ENCODE measurements around the gene PCDHGB4. TPM values are rescaled to one million over a fixed set of nuclear protein-coding genes. Genes with fewer than 3 reads are reported as not detected.

Gene PCDHGB4
- total and polyA plus RNA-seq, 2 of the 8 experiments (the other 6 are each of a cell fraction or from before 2014, with no cell fraction given) = 8.0 to 9.1 TPM

DNA sequence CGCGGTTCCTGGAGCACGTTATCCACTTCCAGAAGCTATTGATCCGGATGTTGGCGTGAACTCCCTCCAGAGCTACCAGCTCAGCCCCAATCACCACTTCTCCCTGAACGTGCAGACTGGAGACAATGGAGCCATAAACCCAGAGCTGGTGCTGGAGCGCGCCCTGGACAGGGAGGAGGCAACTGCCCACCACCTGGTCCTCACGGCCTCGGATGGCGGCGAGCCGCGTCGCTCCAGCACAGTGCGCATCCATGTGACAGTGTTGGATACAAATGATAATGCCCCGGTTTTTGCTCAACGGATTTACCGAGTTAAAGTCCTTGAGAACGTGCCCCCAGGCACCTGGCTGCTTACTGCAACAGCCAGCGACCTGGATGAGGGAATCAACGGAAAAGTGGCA is 15.9 kb downstream of the PCDHGB4 start:
- DNase-seq (ENCODE audit: low read depth in 1 of 2, low spot score in 2 of 2) (no peak), FAIRE-seq (no peak)
- Histone ChIP-seq H4K20me1 (replicated peaks in 1 of 2; ENCODE audit: control insufficient read depth in 1 of 2, insufficient read depth in 2 of 2, low read length in 2 of 2) (no peaks in the 10 kb centered on the region), H3K23me2 (ENCODE audit: low read depth, low read length) (peaks cover 2% of the 10 kb centered on the region; the same call in 1 of the 2 replicates), H2BK20ac (ENCODE audit: low read length) (no peak overlapping the region), H3K4me2 (ENCODE audit: insufficient read depth in 1 of 2, low read depth in 2 of 2, low read length in 2 of 2) (no peak overlapping the region), H4K5ac (ENCODE audit: insufficient read length, low read depth, low read length) (no peak overlapping the region), H2BK5ac (ENCODE audit: low read depth, low read length) (no peak overlapping the region), H2AK5ac (ENCODE audit: low read depth, low read length) (no peak overlapping the region), H3K4me1 (replicated peaks in 1 of 4; ENCODE audit: control insufficient read depth in 3 of 4, insufficient read depth in 4 of 4, low read length in 3 of 4) (no peaks in the 10 kb centered on the region), H2BK15ac (ENCODE audit: low read length) (no peak overlapping the region), H3K4me3 (ENCODE audit: extremely low read depth in 1 of 4, insufficient read depth in 2 of 4, low read depth in 3 of 4, low read length in 4 of 4) (no peak overlapping the region), H3K79me2 (ENCODE audit: control insufficient read depth in 1 of 2, insufficient read depth in 2 of 2, low read length in 2 of 2) (no peaks in the 10 kb centered on the region), H4K91ac (replicated peaks; ENCODE audit: insufficient read length, low read length) (no peak overlapping the region), H2BK120ac (replicated peaks; ENCODE audit: low read depth, low read length) (no peak overlapping the region), H3K23ac (ENCODE audit: insufficient read length) (no peak overlapping the region), H2AFZ (ENCODE audit: low read length) (no peak overlapping the region), H3K56ac (replicated peaks; ENCODE audit: insufficient read length, low read depth, low read length) (no peak overlapping the region), H4K8ac (ENCODE audit: extremely low read depth, insufficient read depth, low read length) (no peak overlapping the region), H3K9me3 (ENCODE audit: insufficient read depth in 2 of 2, low read depth in 1 of 2, low read length in 1 of 2) (peaks cover 26 to 40% of the 10 kb centered on the region in 2 experiments), H3K27ac (ENCODE audit: low read depth, low read length) (no peak overlapping the region), H3K4ac (replicated peaks; ENCODE audit: insufficient read length, low read depth, low read length) (no peak overlapping the region), H3K36me3 (ENCODE audit: control insufficient read depth in 2 of 4, insufficient read depth in 4 of 4, low read length in 3 of 4) (peaks cover 0 to 12% (median 0%) of the 10 kb centered on the region in 4 experiments; a peak in 1 of 8 replicates), H3K9ac (replicated peaks in 1 of 4; ENCODE audit: extremely low read depth in 1 of 4, low read depth in 3 of 4, low read length in 3 of 4) (no peak overlapping the region), H3K27me3 (replicated peaks in 1 of 4; ENCODE audit: control insufficient read depth in 3 of 4, extremely low read depth in 1 of 4, insufficient read depth in 3 of 4, low read length in 3 of 4) (no peaks in the 10 kb centered on the region), H3K18ac (ENCODE audit: extremely low read depth, low read length) (no peak overlapping the region), H2BK12ac (ENCODE audit: low read depth, low read length) (no peak overlapping the region), H3K14ac (ENCODE audit: insufficient read length) (no peak overlapping the region), H3K79me1 (ENCODE audit: low read depth, low read length) (no peaks in the 10 kb centered on the region)
- WGBS, 2 experiments (ENCODE audit: extremely low coverage in 1 of 2, insufficient coverage in 1 of 2, insufficient read length in 1 of 2, insufficient replicate concordance in 2 of 2, low coverage in 1 of 2, low lambda C conversion rate in 2 of 2, missing lambda C conversion rate in 1 of 2) = 88% methylated on average over 22 of the region's 22 CpGs; no CpG with 5 or more reads in 1 of the 2 experiments
- ChIA-PET POLR2A (ENCODE audit: partially characterized antibody) (no interaction called here), CTCF (ENCODE audit: partially characterized antibody) (interaction anchor here (0.6 to 23.3 kb wide), 17 partner anchors 10 to 248 kb away, joined by 3 to 1236 read pairs (median 4); partner anchors contain the start of genes PCDHGA10, PCDHGA11, PCDHGA8 and PCDHGB1)
- TF ChIP-seq CEBPB (IDR thresholded peaks at IDR 0.05; ENCODE audit: low read depth, low read length) = no peak
- no peak for TF ChIP-seq GABPA (IDR thresholded peaks at IDR 0.05; ENCODE audit: borderline replicate concordance, insufficient read depth, low read length)
- TF ChIP-seq KDM4A (IDR thresholded peaks at IDR 0.05; ENCODE audit: low read depth, low read length, severe bottlenecking) = no peak
- TF ChIP-seq BCL11A (IDR thresholded peaks at IDR 0.05; ENCODE audit: low read depth in 2 of 2, low read length in 2 of 2) = no peak
- no peak for TF ChIP-seq SIN3A (conservative IDR thresholded peaks at IDR 0.05 in 1 of 2, IDR thresholded peaks at IDR 0.05 in 1 of 2; ENCODE audit: low read depth in 1 of 2, low read length in 2 of 2)

Measured in H1 (cell line).